Pancreas (tissue), 10 donors: Measurements from ENCODE around the gene SPRR2D. TPM values are rescaled to one million over a fixed set of nuclear protein-coding genes. Genes with fewer than 3 reads are reported as not detected.
"Not testable (repeated sequence)": the region's sequence is repeated elsewhere in the genome, so short reads cannot be mapped to it uniquely, and the experiment has no call there.

Source experiments
- ATAC-seq, 4 donors: fragments of 200-7000 bp; cut with Tn5 transposase; one replicate each; pipeline versions ENCODE4 v1.8.0 to v1.9.1; 2020; ENCODE audit warnings: mild to moderate bottlenecking in 4 of 4, moderate library complexity in 4 of 4
- DNase-seq, 6 donors: peaks; one replicate each; pipeline ENCODE4 v3.0.0-alpha.2; 2020
- FAIRE-seq: peaks from 2 replicates; lab custom pipeline; 2012; peaks lifted over from hg19 to GRCh38; lab: Jason Lieb, UNC
- H3K27ac ChIP-seq, 4 donors: fragments of 200-600 bp; sonication (generic); 1 replicate in 3 of 4; 2 replicates in 1 of 4; pipeline versions ENCODE4 v1.5.0 to v1.8.0; 2020
- H3K27me3 ChIP-seq, 4 donors: fragments of 200-600 bp; one replicate each; pipeline ENCODE4 v1.8.0; 2021
- H3K36me3 ChIP-seq, 3 donors: fragments of 200-600 bp; sonication (generic) in 1 of 3; one replicate each; pipeline versions ENCODE4 v1.5.0 to v1.8.0; 2020 to 2021
- H3K4me1 ChIP-seq, 3 donors: fragments of 200-600 bp; one replicate each; pipeline ENCODE4 v1.8.0; 2021
- H3K4me3 ChIP-seq, 4 donors: fragments of 200-600 bp; sonication (generic) in 2 of 4; one replicate each; pipeline versions ENCODE4 v1.5.0 to v1.8.0; 2020 to 2021
- H3K9me3 ChIP-seq, 4 donors: fragments of 200-600 bp; one replicate each; pipeline ENCODE4 v1.8.0; 2021
- CTCF ChIP-seq, 4 donors: fragments of 200-600 bp; sonication (generic) in 3 of 4; IDR thresholded peaks; one replicate each; pipeline versions ENCODE4 v1.5.0 to v1.8.0; 2021; ENCODE audit warnings: antibody characterized with exemption in 4 of 4
- WGBS, 2 donors: extraction: QIAGEN DNeasy Blood & Tissue Kit; methylation state at CpG; one replicate each; pipeline ENCODE4 v1.1.7; 2013; 5-methylcytosine and 5-hydroxymethylcytosine counted together
- intact Hi-C, 3 donors: fragments of 100-400 bp; cut with DNase I; formaldehyde crosslinking; loops; one replicate each; pipeline versions ENCODE4 v1.11.1 to v1.14.2; 2022
- polyA plus RNA-seq, 2 donors: library from polyadenylated mRNA; stranded (reverse); fragments of 200-250 nt; gene quantifications; one replicate each; pipeline ENCODE4 v1.2.3, GENCODE V29; 2013
- total RNA-seq, 6 donors: library from RNA; stranded (reverse); fragmentation: NEBNext Ultra II Directional in 4 of 6; extraction: Animal tissue kit (Norgen Biotek cat#: 25700) in 4 of 6; gene quantifications; one replicate each; pipeline versions ENCODE4 v1.2.1 to v1.2.4, GENCODE V29; 2021 to 2023
- donor health status: healthy with polysubstance abuse.
- donor health status: DM: no; HTN: no; CAD: no; lungs with moderate emphysema.
- donor health status: DM: no; HTN: no; CAD: no.
- donor health status: control.
- donor health status: control.
- donor health status: Bipolar disorder and iron deficiency.
- donor health status: DM: yes; HTN: yes; CAD: no.
- donor health status: DM: no; HTN: no; CAD: no.
- donor health status: DM: no; HTN: no; CAD: no.
- donor health status: DM: yes; HTN: yes; CAD: no.

Gene SPRR2D
- total and polyA plus RNA-seq, 8 donors, result 0.53 TPM; not detected in 7

GRCh38 chr1:153071511-153071910 is 30.6 kb upstream of the SPRR2D start, which contains the start of gene SPRR2B:
TSS of gene SPRR2B (minus strand) at chr1:153071611. CDS start at chr1:153070839, 772 bp downstream.
- no peak for DNase-seq
- Histone ChIP-seq H3K27ac (no peak within 1 kb of the TSS), H3K4me3 (no peak within 1 kb of the TSS), H3K4me1 (no peaks in the 10 kb centered on the region), H3K36me3 (no peaks in the 10 kb centered on the region), H3K27me3 (no peaks in the 10 kb centered on the region), H3K9me3 (no peaks in the 10 kb centered on the region)
- FAIRE-seq, result no peak
- ATAC-seq, result no peak
- WGBS, 2 donors, result 29 to 68% methylated on average over 2 of the region's 2 CpGs
- TF ChIP-seq CTCF (IDR thresholded peaks at IDR 0.05), result no peak
- intact Hi-C loops, result no loop called here

DNA sequence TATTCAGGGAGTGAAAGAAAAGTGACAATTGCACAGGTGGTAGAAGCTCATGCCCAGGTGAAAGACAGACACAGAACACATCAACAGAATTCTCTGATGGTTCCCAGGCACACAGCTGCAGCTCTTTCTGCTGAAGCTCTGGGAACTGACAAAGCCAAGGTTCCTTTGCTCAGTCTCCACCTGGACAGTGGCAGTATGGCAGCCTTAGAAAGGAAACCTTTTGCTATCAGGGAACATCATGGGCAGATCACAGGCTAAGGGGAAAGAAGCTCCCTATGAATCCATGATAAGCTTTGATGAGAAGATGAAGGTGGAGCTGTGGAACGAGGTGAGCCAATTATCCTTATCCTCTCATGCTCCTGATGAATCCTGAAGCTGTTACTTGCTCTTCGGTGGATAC is 29.3 kb upstream of the SPRR2D start:
- intact Hi-C loops, result no loop called here
- H3K4me1 ChIP-seq, result no peaks in the 10 kb centered on the region
- DNase-seq, result no peak
- H3K9me3 ChIP-seq, result no peaks in the 10 kb centered on the region
- no peak for FAIRE-seq
- no peak for ATAC-seq
- H3K27me3 ChIP-seq, result no peaks in the 10 kb centered on the region
- no peak overlapping the region for H3K4me3 ChIP-seq
- 48 to 57% methylated on average over 2 of the region's 2 CpGs for WGBS, 2 donors
- H3K27ac ChIP-seq, result no peak overlapping the region
- no peaks in the 10 kb centered on the region for H3K36me3 ChIP-seq
- no peak for TF ChIP-seq CTCF (IDR thresholded peaks at IDR 0.05)

DNA sequence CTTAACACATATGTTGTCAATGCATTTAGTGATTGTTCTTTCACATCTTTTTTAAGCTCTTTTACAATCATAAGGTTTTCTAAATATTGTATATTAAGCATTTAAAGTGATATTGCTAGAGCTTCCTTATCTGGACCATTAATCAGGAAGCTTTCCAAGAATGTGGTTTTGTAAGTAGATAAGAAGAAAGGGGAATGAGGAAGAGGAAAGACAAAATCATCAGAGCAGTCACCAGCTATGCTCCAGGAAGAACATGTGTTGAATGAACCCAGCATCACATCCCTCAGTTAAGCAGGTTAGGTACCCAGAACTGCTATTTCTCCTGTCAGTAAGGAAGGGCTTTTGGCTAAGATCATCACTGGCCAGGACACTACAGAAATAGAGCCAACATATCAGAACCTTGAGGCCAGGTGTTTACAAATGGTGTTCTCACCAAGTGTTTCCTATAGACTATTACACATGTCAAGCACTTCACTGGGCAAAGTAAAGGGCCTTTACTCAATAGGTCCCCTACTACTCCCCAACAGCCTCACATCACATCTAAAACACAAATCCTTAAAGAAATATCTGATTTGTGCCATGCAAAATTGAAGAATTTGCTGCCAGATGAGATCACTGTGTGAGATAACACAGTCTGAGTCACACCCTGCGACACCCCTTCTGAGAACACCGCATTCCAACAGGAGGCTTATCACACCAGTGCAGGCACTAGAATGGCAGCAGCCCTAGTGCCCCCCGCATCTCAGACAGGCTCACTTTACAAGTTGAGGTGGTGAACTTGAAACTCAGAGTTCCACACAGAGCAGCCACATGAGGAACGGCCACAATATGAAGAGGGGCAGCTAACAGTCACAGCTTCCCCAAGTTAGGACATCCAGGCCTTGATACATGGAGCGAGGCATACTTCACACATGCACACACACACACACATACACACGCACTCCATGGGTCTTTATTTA is 18.2 kb upstream of the SPRR2D start:
- TF ChIP-seq CTCF (IDR thresholded peaks at IDR 0.05), result no peak
- FAIRE-seq (no peak), DNase-seq (peak in 1 of 6 donors; percentile 11), ATAC-seq (peak; percentile 29 to 82 (median 54))
- intact Hi-C loops, result no loop called here
- 73 to 83% methylated on average over 6 of the region's 6 CpGs for WGBS, 2 donors
- peak overlapping the region in 1 of 4 donors; percentile 12 for H3K27ac ChIP-seq
- no peak overlapping the region for H3K4me3 ChIP-seq
- H3K27me3 ChIP-seq, result no peaks in the 10 kb centered on the region
- no peaks in the 10 kb centered on the region for H3K36me3 ChIP-seq
- no peaks in the 10 kb centered on the region for H3K4me1 ChIP-seq
- no peaks in the 10 kb centered on the region for H3K9me3 ChIP-seq

GRCh38 chr1:153058154-153058553 is 17.2 kb upstream of the SPRR2D start:
- no peak overlapping the region for H3K4me3 ChIP-seq
- TF ChIP-seq CTCF (IDR thresholded peaks at IDR 0.05), result no peak
- DNase-seq (no peak), ATAC-seq (no peak), FAIRE-seq (no peak)
- no peaks in the 10 kb centered on the region for H3K4me1 ChIP-seq
- H3K27ac ChIP-seq, result no peak overlapping the region
- no peaks in the 10 kb centered on the region for H3K36me3 ChIP-seq
- 60 to 63% methylated on average over 2 of the region's 2 CpGs for WGBS, 2 donors
- no peaks in the 10 kb centered on the region for H3K27me3 ChIP-seq
- intact Hi-C loops, result no loop called here
- H3K9me3 ChIP-seq, result no peaks in the 10 kb centered on the region

DNA sequence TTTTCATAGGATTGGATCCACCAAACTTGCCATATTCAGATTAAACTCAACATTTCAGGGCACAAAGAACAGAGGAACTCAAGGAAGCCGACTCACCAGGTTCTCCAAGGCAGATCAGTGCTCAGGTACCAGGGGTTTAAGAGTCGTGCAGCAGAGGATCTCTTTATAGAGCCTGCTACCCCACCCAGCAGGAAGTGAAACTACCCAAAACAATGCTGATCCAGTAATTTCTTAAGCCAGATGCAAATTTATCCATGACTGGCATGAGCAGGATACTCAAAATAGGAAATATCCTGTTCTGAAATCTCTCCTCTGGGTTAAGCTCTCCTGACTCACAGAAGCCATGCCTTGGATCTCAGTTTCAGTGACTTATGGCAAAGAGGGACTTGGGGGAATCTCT is 16.5 kb upstream of the SPRR2D start, which contains the start of gene SPRR2A:
SPRR2A (minus strand) TSS at position 138 of the 400 bp plus-strand sequence. CDS start 777 bp downstream, outside the sequence.
- no peaks in the 10 kb centered on the region for H3K36me3 ChIP-seq
- 67 to 76% methylated on average over 2 of the region's 2 CpGs for WGBS, 2 donors
- no peaks in the 10 kb centered on the region for H3K27me3 ChIP-seq
- TF ChIP-seq CTCF (IDR thresholded peaks at IDR 0.05), result no peak
- no peaks in the 10 kb centered on the region for H3K4me1 ChIP-seq
- H3K27ac ChIP-seq, result no peak within 1 kb of the TSS
- no peaks in the 10 kb centered on the region for H3K9me3 ChIP-seq
- no peak within 1 kb of the TSS for H3K4me3 ChIP-seq
- ATAC-seq, result no peak
- intact Hi-C loops, result no loop called here
- DNase-seq, result no peak
- FAIRE-seq, result no peak

- FAIRE-seq, DNase-seq, H3K36me3 ChIP-seq, H3K9me3 ChIP-seq, intact Hi-C loops, H3K27me3 ChIP-seq, H3K27ac ChIP-seq, H3K4me1 ChIP-seq, ATAC-seq, H3K4me3 ChIP-seq: not testable (repeated sequence)
- WGBS, 2 donors, result 42 to 54% methylated on average over 3 of the region's 3 CpGs
Measured at GRCh38 chr1:153056111-153056510, 15.2 kb upstream of the SPRR2D start.
